IMR-90 (cell line): ENCODE results near the gene PFDN5. TPM values are rescaled to one million over a fixed set of nuclear protein-coding genes. Genes with fewer than 3 reads are reported as not detected.
A peak's percentile ranks its signal among the peaks of the same experiment; 100 is the strongest.

ENCODE experiments used
- ATAC-seq: fragments of 200-7000 bp; cut with Tn5 transposase; 2 replicates; pipeline ENCODE4 v1.9.1; 2020; ENCODE audit warnings: low read depth, mild to moderate bottlenecking, moderate library complexity
- BruUV-seq: library from RNA; stranded (reverse); fragments of 400-500 nt; replicated peaks from 2 replicates; lab custom pipeline; 2021; lab: Mats Ljungman, UMichigan
- CTCF ChIA-PET: fragments of 300-600 bp; formaldehyde crosslinking; extraction: SDS; loops from one replicate; lab custom pipeline; 2021; ENCODE audit warnings: antibody characterized with exemption; lab: Yijun Ruan, JAX
- POLR2A ChIA-PET: fragments of 300-600 bp; sonication (Branson Sonifier 250); formaldehyde crosslinking; loops from one replicate; lab custom pipeline; 2022; ENCODE audit warnings: antibody characterized with exemption; ENCODE audit not compliant: unreplicated experiment; lab: Charles Lee
- DNase-seq: peaks from one replicate; pipeline ENCODE4 v3.0.0; 2013
- H2AFZ ChIP-seq: replicated peaks from 2 replicates; pipeline ENCODE3; 2013; ENCODE audit warnings: low read length, mild to moderate bottlenecking; ENCODE audit not compliant: poor library complexity
- H2AK5ac ChIP-seq: 2 replicates; pipeline ENCODE4 v1.6.1; 2013; ENCODE audit warnings: low read depth, low read length, inconsistent platforms
- H2AK9ac ChIP-seq: replicated peaks from 2 replicates; pipeline ENCODE3; 2013; ENCODE audit warnings: mild to moderate bottlenecking, low read depth, low read length, moderate library complexity; ENCODE audit not compliant: poor library complexity
- H2BK120ac ChIP-seq: 2 replicates; pipeline ENCODE4 v1.6.1; 2013; ENCODE audit warnings: low read depth, low read length, inconsistent platforms
- H2BK15ac ChIP-seq: 3 replicates; pipeline ENCODE4 v1.6.1; 2013; ENCODE audit warnings: low read depth, low read length, inconsistent platforms
- H2BK20ac ChIP-seq: 2 replicates; pipeline ENCODE4 v1.6.1; 2013; ENCODE audit warnings: low read depth, mild to moderate bottlenecking, inconsistent platforms, low read length, moderate library complexity
- H2BK5ac ChIP-seq: 2 replicates; pipeline ENCODE4 v1.6.1; 2013; ENCODE audit warnings: mild to moderate bottlenecking, low read depth, low read length, inconsistent platforms; ENCODE audit not compliant: poor library complexity, severe bottlenecking
- H3K14ac ChIP-seq: replicated peaks from 2 replicates; pipeline ENCODE4 v1.6.1; 2013; ENCODE audit warnings: low read depth, low read length, inconsistent platforms
- H3K18ac ChIP-seq: 2 replicates; pipeline ENCODE4 v1.6.1; 2013; ENCODE audit warnings: low read depth, low read length, control low read depth
- H3K23ac ChIP-seq: 2 replicates; pipeline ENCODE4 v1.6.1; 2013; ENCODE audit warnings: low read depth, low read length, inconsistent platforms
- H3K27ac ChIP-seq: 2 replicates; pipeline ENCODE4 v1.5.1; 2013; ENCODE audit warnings: mild to moderate bottlenecking, control low read depth, low read length; ENCODE audit not compliant: insufficient read depth
- H3K27me3 ChIP-seq: 2 replicates; pipeline ENCODE4 v1.6.1; 2013; ENCODE audit warnings: low read length; ENCODE audit not compliant: control insufficient read depth, insufficient read depth
- H3K36me3 ChIP-seq: 2 replicates; pipeline ENCODE4 v1.6.1; 2013; ENCODE audit warnings: low read length, mixed read lengths; ENCODE audit not compliant: control insufficient read depth, insufficient read depth
- H3K4ac ChIP-seq: 2 replicates; pipeline ENCODE4 v1.6.1; 2013; ENCODE audit warnings: low read depth, low read length, inconsistent platforms
- H3K4me1 ChIP-seq: 2 replicates; pipeline ENCODE4 v1.6.1; 2013; ENCODE audit warnings: low read length, mixed read lengths; ENCODE audit not compliant: control insufficient read depth, insufficient read depth
- H3K4me2 ChIP-seq: 2 replicates; pipeline ENCODE4 v1.6.1; 2013; ENCODE audit warnings: low read depth, mild to moderate bottlenecking, control low read depth, low read length, moderate library complexity
- H3K4me3 ChIP-seq: 2 replicates; pipeline ENCODE4 v1.5.1; 2013; ENCODE audit warnings: low read depth, mild to moderate bottlenecking, control low read depth, low read length, moderate library complexity; ENCODE audit not compliant: insufficient read depth
- H3K56ac ChIP-seq: 2 replicates; pipeline ENCODE4 v1.6.1; 2013; ENCODE audit warnings: low read length, inconsistent platforms; ENCODE audit not compliant: insufficient read depth; ENCODE audit errors: extremely low read depth
- H3K79me1 ChIP-seq, 2 experiments: 2 replicates each; pipeline ENCODE4 v1.6.1; 2013; ENCODE audit warnings: low read length in 2 of 2, inconsistent platforms in 1 of 2, low read depth in 1 of 2
- H3K9ac ChIP-seq: 2 replicates; pipeline ENCODE4 v1.6.1; 2013; ENCODE audit warnings: low read depth, low read length, control low read depth
- H3K9me1 ChIP-seq: 2 replicates; pipeline ENCODE4 v1.6.1; 2013; ENCODE audit warnings: low read length, inconsistent platforms; ENCODE audit not compliant: insufficient read depth
- H3K9me3 ChIP-seq: 2 replicates; pipeline ENCODE4 v1.6.1; 2013; ENCODE audit warnings: low read length; ENCODE audit not compliant: control insufficient read depth, insufficient read depth
- H4K20me1 ChIP-seq: 2 replicates; pipeline ENCODE4 v1.6.1; 2013; ENCODE audit warnings: low read length, inconsistent platforms; ENCODE audit not compliant: insufficient read depth
- H4K5ac ChIP-seq: 2 replicates; pipeline ENCODE4 v1.6.1; 2013; ENCODE audit warnings: mild to moderate bottlenecking, low read depth, low read length, control low read depth
- H4K8ac ChIP-seq, 2 experiments: 2 replicates each; pipeline ENCODE4 v1.6.1; 2013; ENCODE audit warnings: low read depth in 2 of 2, low read length in 2 of 2, control low read depth in 1 of 2, inconsistent platforms in 1 of 2
- H4K91ac ChIP-seq: 2 replicates; pipeline ENCODE4 v1.6.1; 2013; ENCODE audit warnings: low read depth, low read length, inconsistent platforms; ENCODE audit not compliant: insufficient read depth
- MAFK ChIP-seq: IDR thresholded peaks from 2 replicates; pipeline ENCODE4 v1.6.1; 2012; ENCODE audit warnings: low read depth, low read length, improper control_type of control experiment
- MAZ ChIP-seq: IDR thresholded peaks from 2 replicates; pipeline ENCODE4 v1.6.1; 2012; ENCODE audit warnings: low read depth, mild to moderate bottlenecking, low read length, improper control_type of control experiment, moderate library complexity, borderline replicate concordance
- MXI1 ChIP-seq: IDR thresholded peaks from 2 replicates; pipeline ENCODE4 v1.6.1; 2012; ENCODE audit warnings: low read depth, mild to moderate bottlenecking, low read length, moderate library complexity, borderline replicate concordance
- SMC3 ChIP-seq: fragments of 150-350 bp; IDR thresholded peaks from 2 replicates; pipeline ENCODE4 v1.6.1; 2016; ENCODE audit warnings: low read depth, mild to moderate bottlenecking, antibody characterized with exemption, low read length, moderate library complexity
- WGBS, 2 experiments: methylation state at CpG; one replicate each; pipeline versions ENCODE4 v1.1.5 to v1.1.7; 2013; ENCODE audit warnings: missing lambda C conversion rate in 2 of 2; ENCODE audit not compliant: insufficient read length in 1 of 2; ENCODE audit errors: extremely low coverage in 2 of 2; 5-methylcytosine and 5-hydroxymethylcytosine counted together
- dilution Hi-C: fragments of 300-500 bp; cut with HindIII; formaldehyde crosslinking; loops from one replicate; pipeline ENCODE4 v1.14.3; 2018; ENCODE audit warnings: low sequenced_read_pairs; ENCODE audit not compliant: unreplicated experiment
- in situ Hi-C: fragments of 300-500 bp; cut with MboI; formaldehyde crosslinking; loops from 3 replicates; pipeline ENCODE4 v1.14.3; 2019; ENCODE audit warnings: low sequenced_read_pairs, inconsistent platforms, mixed read lengths
- intact Hi-C: fragments of 100-400 bp; cut with micrococcal nuclease; formaldehyde crosslinking; loops from 2 replicates; pipeline ENCODE4 v1.10.0; 2022
- polyA plus RNA-seq, 3 experiments: library from polyadenylated mRNA; depleted of rRNA; stranded (reverse); fragments of >200 nt; gene quantifications; 2 replicates each; pipeline ENCODE4 v1.2.3, GENCODE V29; 2012; ENCODE audit warnings: low replicate concordance in 1 of 3
- total RNA-seq: library from RNA; depleted of rRNA; stranded (reverse); fragments of >200 nt; gene quantifications from 2 replicates; pipeline ENCODE4 v1.2.3, GENCODE V29; 2012
- TF ChIP-seq, protein P1 (sequence below): fragments of 150-350 bp; IDR thresholded peaks from 2 replicates; pipeline ENCODE4 v1.6.1; 2017; ENCODE audit warnings: mild to moderate bottlenecking, antibody characterized with exemption, low read length, low read depth

The PFDN5 gene
- total and polyA plus RNA-seq, 2 of the 4 experiments (the other 2 are of a cell fraction), result 1,011 to 1,338 TPM

DNA sequence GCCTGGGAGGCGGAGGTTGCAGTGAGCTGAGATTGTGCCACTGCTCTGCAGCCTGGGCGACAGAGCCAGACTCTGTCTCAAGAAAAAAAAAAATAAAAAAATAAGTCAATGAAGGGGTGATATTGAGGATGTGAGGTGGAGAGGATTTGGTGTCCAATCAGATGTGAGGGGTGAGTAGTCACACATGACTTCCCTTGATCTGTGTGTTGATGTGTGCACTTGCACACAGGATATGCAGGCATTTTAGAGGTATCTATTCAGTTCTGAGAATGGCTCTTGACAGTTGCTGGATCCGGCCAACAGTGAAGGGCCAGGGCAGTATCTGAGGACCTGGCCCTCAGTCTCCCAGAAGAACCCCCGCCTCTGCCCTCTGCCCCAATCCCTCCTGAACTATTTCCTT lies 48.6 kb downstream of the PFDN5 start:
- Histone ChIP-seq H3K9me1 (peaks cover 9% of the 10 kb centered on the region; the same call in 1 of the 2 replicates), H3K14ac (no peak overlapping the region), H2BK5ac (no peak overlapping the region), H2AK5ac (0 out of 2 replicates have a peak overlapping the region, but pooled peaks have one; percentile 27), H3K27me3 (peaks cover 18% of the 10 kb centered on the region), H2BK20ac (no peak overlapping the region), H3K36me3 (no peaks in the 10 kb centered on the region), H3K27ac (no peak overlapping the region), H2AK9ac (no peak overlapping the region), H2AFZ (peak overlapping the region; percentile 94), H3K56ac (no peak overlapping the region), H3K23ac (peak overlapping the region; percentile 61; the same call in 1 of the 2 replicates), H3K79me1 (no peaks in the 10 kb centered on the region), H3K9me3 (no peaks in the 10 kb centered on the region), H4K5ac (no peak overlapping the region; the same call in 1 of the 2 replicates), H3K4ac (no peak overlapping the region), H3K4me1 (peaks cover 7% of the 10 kb centered on the region; the same call in 1 of the 2 replicates), H3K4me2 (no peak overlapping the region; the same call in 1 of the 2 replicates), H2BK15ac (no peak overlapping the region), H4K20me1 (no peaks in the 10 kb centered on the region), H3K4me3 (no peak overlapping the region), H4K8ac (peak overlapping the region in 1 of 2 experiments; percentile 33; a peak in 1 of 4 replicates), H4K91ac (no peak overlapping the region), H3K9ac (no peak overlapping the region), H3K18ac (no peak overlapping the region), H2BK120ac (no peak overlapping the region)
- TF ChIP-seq MAFK (no peak), SMC3 (no peak), MAZ (no peak), MXI1 (no peak)
- TF ChIP-seq, protein P1, sequence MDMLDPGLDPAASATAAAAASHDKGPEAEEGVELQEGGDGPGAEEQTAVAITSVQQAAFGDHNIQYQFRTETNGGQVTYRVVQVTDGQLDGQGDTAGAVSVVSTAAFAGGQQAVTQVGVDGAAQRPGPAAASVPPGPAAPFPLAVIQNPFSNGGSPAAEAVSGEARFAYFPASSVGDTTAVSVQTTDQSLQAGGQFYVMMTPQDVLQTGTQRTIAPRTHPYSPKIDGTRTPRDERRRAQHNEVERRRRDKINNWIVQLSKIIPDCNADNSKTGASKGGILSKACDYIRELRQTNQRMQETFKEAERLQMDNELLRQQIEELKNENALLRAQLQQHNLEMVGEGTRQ, result no peak
- no TSS peak for BruUV-seq
- ChIA-PET POLR2A (no interaction called here), CTCF (interaction anchor here (0.8 to 2.1 kb wide), 5 partner anchors 19 to 130 kb away, joined by 3 to 14 read pairs (median 5); partner anchors contain the start of gene AAAS)
- in situ Hi-C loops, result no loop called here
- DNase-seq (no peak), ATAC-seq (no peak)
- intact Hi-C loops, result no loop called here
- dilution Hi-C loops, result no loop called here
- 95% methylated on average over 4 of the region's 4 CpGs; no CpG with 5 or more reads in 1 of the 2 experiments for WGBS, 2 experiments
